H1 (cell line): ENCODE results near the gene RAB11FIP3. TPM values are rescaled to one million over a fixed set of nuclear protein-coding genes. Genes with fewer than 3 reads are reported as not detected.

Source experiments
- CREB1 ChIP-seq: IDR thresholded peaks from 2 replicates; pipeline ENCODE4 v1.6.1; 2012; ENCODE audit warnings: inconsistent platforms
- EZH2 ChIP-seq: fragments of 200-600 bp; sonication (generic); IDR thresholded peaks from 2 replicates; pipeline ENCODE4 v1.7.1; 2012; ENCODE audit warnings: low read depth, mild to moderate bottlenecking, moderate library complexity, low read length, inconsistent platforms; ENCODE audit not compliant: severe bottlenecking
- KDM1A ChIP-seq: fragments of 200-600, 300-600 bp; sonication (generic); IDR thresholded peaks from 2 replicates; pipeline ENCODE4 v1.7.1; 2016; ENCODE audit warnings: mild to moderate bottlenecking, low read length, borderline replicate concordance
- RXRA ChIP-seq: IDR thresholded peaks from 2 replicates; pipeline ENCODE4 v1.6.1; 2011; ENCODE audit warnings: low read depth, mild to moderate bottlenecking, low read length, moderate library complexity; ENCODE audit not compliant: insufficient read depth
- SIN3A ChIP-seq, 2 experiments: IDR thresholded peaks in 1 of 2; conservative IDR thresholded peaks in 1 of 2; 2 replicates each; pipeline ENCODE4 v1.6.1; 2011 to 2012; ENCODE audit warnings: low read length in 2 of 2, improper control_type of control experiment in 1 of 2, low read depth in 1 of 2, mild to moderate bottlenecking in 1 of 2
- TAF7 ChIP-seq: optimal IDR thresholded peaks from 2 replicates; pipeline ENCODE3; 2011; ENCODE audit warnings: low read depth, mild to moderate bottlenecking, inconsistent platforms, low read length, moderate library complexity, borderline replicate concordance
- TEAD4 ChIP-seq: IDR thresholded peaks from 2 replicates; pipeline ENCODE4 v1.6.1; 2012; ENCODE audit warnings: low read depth, low read length, inconsistent platforms, mixed read lengths
- polyA plus RNA-seq, 7 experiments: library from polyadenylated mRNA; depleted of rRNA in 3 of 7; stranded (reverse) in 5 of 7; unstranded in 2 of 7; fragments of >200 nt in 5 of 7; fragments of 200-250 nt in 2 of 7; gene quantifications; 1 replicate in 5 of 7; 2 replicates in 1 of 7; 4 replicates in 1 of 7; pipeline versions ENCODE4 v1.2.1 to v1.2.3, GENCODE V29; 2011 to 2013; ENCODE audit warnings: missing spikeins in 2 of 7, mixed read lengths in 2 of 7
- total RNA-seq: library from RNA; stranded (reverse); fragmentation: NEBNext Ultra II Directional; extraction: Animal tissue kit (Norgen Biotek cat#: 25700); gene quantifications from 2 replicates; pipeline ENCODE4 v1.2.1, GENCODE V29; 2021
- TF ChIP-seq, protein P1 (sequence below): IDR thresholded peaks from 2 replicates; pipeline ENCODE4 v1.6.1; 2012; ENCODE audit warnings: inconsistent platforms

Gene RAB11FIP3
- total and polyA plus RNA-seq, 2 of the 8 experiments (the other 6 are each of a cell fraction or from before 2014, with no cell fraction given) = 9.3 to 35.2 TPM

- no peak for TF ChIP-seq SIN3A (conservative IDR thresholded peaks at IDR 0.05 in 1 of 2, IDR thresholded peaks at IDR 0.05 in 1 of 2; ENCODE audit: low read depth in 1 of 2, low read length in 2 of 2)
- TF ChIP-seq CREB1 = no peak
- no peak for TF ChIP-seq KDM1A
- TF ChIP-seq TAF7 = no peak
- TF ChIP-seq TEAD4 = no peak
- no peak for TF ChIP-seq RXRA
- TF ChIP-seq, protein P1, sequence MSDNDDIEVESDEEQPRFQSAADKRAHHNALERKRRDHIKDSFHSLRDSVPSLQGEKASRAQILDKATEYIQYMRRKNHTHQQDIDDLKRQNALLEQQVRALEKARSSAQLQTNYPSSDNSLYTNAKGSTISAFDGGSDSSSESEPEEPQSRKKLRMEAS = no peak
- no peak for TF ChIP-seq EZH2
- TF ChIP-seq, all 59 proteins: peak for 0
Measured at GRCh38 chr16:379961-380761, 45.3 kb upstream of the RAB11FIP3 start (continued).
